ENCODE results near the gene ZNF519.
"Not testable (repeated sequence)": the region's sequence is repeated elsewhere in the genome, so short reads cannot be mapped to it uniquely, and the experiment has no call there.

The ZNF519 gene

DNA sequence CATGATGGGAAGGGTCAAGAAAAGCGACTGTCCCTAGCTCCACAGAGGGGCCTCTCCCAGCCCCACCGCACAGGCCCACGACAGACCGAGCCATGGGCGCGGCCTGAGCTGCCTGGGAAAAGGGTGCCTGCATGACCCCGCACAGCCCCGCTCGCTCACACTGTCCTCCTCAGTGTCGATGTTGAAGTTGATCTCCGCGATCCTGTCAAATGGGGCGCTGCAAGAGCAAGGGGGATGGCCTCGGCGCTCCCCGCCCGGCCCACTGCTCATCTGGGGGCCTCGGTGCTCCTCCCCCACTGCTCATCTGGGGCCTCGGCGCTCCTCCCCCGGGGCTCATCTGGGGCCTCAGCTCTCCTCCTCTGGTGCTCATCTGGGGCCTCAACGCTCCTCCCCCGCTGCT, 14.5 kb upstream of the ZNF519 start:
- DNase-seq, result not testable (repeated sequence)

DNA sequence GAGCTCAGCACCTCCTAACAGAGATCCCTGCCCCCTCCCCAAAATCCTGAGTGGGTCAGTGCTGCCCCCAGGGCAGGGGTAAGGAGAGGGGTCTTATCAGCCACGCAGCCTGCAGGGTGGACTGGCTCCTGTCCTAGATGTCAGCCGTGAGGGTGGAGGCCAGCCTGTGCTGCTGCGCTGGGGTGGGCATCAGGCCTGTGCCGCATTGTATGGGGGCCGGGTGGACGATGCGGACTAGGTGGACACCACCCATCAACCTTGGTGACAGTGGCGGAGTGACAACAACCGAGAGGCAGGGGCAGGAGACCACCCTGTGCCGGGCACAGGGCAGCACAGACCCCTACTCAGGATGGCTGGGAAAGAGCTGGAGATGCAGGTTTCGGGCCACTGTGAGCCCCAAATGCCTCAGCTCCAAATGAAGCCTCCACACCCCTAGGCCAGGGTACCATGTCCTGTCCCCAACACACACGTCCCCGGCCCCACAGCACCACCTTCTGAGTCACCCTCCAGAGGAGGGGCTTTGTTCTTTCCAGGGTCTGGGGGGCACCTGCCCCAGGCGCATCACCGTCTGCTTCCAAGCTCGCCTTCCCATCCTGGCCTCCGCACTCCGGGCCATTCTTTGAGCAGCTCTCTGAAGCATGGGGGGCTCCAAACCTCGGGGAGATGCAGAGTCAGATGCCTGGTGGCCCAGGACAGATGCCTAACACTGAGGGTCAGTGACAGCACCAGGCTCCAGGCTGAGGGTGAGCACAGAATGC, 13.5 kb upstream of the ZNF519 start:
- DNase-seq, result not testable (repeated sequence)

DNA sequence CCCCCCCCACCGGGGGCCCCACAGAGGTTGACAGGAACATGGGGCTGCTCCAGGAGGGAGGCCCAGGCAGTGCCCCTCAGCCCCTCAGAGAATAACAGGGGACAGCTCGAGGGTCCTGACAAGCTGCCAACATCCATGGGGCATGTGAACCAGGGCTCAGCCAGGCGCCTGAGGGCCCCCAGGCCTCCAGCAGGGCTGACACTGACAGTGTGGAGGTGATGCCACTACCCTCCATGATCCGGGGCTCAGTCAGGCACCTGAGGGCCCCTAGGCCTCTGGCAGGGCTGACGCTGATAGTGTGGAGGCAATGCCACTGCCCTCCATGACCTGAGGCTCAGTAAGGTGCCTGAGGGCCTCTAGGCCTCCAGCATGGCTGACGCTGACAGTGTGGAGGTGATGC, 12.8 kb upstream of the ZNF519 start:
- DNase-seq, result not testable (repeated sequence)

DNA sequence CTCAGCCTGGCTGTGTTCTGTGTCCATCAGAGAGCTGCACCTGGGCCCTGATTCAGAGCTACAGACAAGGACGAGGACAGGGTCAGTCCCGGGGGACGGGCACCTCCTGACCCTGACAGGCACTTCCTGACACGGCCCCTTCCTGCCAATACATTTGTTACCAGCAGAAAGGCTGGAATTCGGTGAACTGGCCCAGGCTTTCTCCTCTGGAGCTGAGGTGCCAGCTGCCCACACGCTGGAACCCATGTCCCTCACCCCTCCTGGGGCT, 12.3 kb upstream of the ZNF519 start:
- DNase-seq, result no peak

DNA sequence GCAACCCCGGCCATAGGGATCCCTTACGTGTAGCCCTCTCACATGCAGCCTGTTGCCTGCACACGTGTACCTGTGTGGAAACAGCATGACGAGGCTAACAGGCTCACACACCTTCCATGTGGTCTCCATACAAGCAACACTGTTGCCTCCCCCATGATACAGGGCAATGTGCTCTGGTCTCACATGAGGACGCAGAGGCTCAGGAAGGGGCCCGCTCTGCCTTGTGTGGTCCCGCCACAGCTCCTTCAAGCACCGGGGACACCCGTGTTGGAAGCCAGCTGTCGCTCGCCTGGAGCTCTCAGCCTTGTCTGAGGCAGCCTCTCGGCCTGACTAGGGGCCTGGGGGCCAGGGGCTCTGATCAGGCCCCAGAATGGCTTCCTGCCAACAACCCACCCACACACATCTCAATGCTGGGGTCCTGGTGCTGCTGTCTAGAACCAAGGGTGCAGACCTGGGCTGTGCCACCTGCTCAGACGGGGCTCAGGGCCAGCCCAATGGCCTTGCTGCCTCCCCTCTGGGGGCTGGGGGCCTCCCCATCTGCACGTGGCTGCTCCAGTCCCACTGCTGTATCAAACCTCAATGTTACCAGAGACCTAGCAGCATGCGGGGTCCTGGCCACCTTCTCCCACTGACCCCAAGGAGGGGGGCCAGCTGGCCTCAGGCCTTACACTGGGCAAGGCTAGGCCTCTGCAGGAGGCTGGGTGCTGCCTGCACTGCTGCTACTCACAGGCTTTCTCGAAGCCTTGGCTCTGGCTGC, 11.8 kb upstream of the ZNF519 start:
- not testable (repeated sequence) for DNase-seq

DNA sequence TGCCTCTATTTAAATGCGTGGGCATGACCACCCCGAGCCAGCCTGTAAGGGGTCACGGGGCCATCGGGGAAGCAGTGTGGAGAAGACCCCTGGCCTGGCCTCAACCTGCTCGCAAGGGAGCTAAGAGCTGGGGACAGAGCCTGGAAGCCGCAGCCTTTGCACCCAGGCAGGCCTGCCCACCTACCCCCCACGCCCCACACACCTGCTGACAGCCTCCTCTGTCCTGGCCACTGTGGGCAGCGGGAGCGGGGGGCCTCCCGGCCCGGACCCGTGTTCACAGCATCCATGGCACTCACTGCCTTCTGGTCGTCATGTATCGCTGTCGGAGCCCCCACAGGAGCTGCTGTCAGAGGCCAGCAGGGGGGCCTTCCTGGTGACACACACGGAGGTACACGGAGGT, 11.2 kb upstream of the ZNF519 start:
- DNase-seq, result not testable (repeated sequence)

DNA sequence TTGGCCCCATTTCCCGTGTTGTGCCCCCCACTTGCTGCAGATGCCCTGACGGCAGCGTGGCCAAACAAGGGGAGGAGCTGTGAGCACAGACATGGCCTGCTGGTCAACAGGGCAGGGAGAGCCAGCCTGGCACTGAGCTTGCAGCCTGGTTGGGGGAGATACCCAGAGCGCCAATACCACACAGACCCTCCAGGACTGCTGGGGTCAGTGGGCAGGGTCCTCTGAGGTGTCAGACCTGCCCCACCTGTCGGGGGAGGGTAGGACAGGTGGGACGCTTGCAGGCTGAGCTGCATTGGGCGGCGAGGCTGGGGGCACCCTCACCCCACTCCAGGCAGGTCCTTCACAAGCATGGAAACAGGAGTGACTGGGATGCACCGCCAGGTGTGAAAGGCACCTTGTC, 9.9 kb upstream of the ZNF519 start:
- DNase-seq, result not testable (repeated sequence)

DNA sequence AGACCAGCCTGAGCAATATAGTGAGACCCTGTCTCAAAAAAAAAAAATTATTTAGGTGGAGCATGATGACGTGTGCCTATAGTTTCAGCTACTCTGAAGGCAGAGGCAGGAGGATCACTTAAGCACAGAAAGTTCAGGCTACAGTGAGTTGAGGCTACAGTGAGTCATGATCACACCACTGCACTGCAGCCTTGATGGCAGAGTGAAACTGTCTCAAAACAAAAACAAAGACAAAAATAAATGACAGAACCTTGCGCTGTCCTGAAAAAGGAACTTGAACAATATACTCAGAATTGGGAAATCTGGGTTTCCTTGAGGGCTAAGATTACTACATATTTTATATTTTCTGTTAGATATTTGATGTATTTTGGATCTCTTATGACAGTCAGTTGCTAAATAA, 7.3 kb upstream of the ZNF519 start:
- not testable (repeated sequence) for DNase-seq

DNA sequence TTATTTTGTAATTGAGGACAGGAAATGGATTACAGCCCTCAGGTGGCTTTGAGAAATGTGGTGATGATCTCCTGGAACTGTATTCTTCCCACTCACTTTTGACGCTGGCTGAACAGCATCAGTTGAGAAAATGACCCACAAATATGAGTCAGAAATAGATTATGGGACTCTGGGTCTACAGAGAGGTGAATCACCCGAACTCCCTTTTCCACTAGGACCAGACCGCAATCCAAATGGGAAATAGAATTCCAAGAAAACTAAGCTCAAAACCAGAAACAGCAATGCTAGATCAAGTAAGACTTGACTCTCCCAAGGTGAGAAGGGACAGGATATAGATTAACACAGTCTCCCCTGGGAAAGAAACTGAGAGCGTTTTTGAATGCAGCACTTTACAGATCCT, 5.7 kb upstream of the ZNF519 start:
- not testable (repeated sequence) for DNase-seq

DNA sequence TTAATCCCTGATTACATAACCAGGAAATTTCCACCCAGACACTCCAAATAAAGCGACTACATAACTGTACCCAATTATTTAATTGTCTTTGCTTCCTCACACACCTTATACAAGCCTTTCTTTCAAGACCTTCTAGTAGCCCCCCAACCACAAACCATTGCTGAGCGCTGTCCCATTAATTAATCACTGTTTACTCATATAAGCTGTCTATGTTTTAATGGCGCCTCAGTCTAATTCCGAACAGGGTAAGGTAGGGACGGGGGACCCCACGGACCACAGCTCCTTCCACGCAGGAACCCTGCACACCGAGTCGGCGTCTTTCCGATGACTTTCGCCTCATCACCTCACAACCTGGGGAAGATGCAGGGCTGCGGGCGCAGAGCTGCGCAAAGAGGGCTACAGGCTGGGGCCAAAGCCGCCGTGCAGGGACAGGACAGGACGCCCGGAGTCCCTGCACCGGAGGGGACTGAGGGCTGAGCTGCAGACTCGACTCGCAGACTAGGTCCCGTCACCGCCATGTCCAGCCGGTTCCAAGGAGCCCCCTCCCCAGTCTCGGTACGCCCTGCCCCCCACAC, 452 bp downstream of the ZNF519 start:
- DNase-seq, result not testable (repeated sequence)

DNA sequence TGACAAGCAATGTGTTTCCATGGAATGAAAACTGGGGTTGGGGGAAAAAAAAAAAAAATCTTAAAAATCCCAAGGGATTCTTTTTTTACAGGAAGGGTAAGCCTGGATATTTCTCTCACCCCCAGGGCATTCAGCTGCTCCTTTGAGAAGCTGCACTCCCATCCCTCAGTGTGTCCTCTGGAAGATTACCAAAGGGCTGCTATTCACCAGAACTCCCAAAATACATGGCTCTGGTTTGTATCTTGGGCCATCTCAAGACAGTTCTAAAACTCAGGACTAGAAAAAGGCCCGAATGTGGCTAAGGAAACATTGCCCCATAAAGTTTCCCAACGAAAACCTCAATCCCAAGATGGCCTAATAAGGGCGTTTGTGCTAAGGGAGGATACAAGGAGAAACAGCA, 1.4 kb downstream of the ZNF519 start:
- not testable (repeated sequence) for DNase-seq

DNA sequence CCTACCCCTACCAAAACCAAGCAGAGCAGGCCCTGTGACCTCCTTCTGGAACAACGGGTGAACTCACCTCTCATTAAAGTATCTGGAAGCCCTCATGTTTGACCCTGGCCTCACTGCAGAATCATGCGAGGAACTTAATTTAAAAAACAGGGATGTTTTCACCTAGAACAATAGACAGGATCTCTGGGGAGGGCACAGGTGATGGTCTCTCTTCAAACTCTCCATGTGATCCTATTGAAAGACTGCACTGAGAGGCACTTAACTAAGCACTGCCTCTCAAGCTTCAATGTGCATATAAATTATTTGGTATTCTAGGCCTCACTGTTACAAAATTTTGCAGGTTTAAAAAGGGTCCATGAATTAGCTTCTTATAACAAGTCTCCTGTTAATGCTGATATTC, 7.5 kb downstream of the ZNF519 start:
- no peak for DNase-seq

DNA sequence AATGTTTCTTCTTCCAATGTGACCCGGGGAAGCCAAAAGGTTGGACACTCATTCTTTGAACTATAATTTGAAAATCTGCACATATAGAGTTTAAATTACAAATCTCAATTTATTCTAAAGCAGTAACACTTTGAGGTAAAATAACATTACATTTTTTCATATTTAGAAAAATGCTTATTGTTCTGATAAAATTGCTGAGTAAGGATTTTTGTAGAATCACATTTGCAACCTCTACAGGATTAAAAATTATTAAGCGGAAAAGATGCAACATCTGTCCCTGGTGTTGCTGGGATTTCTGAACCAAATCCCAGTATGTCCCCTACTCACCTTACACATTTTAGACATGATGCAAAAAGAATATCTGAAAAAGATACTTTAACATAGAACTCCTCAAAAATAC, 10.1 kb downstream of the ZNF519 start:
- DNase-seq, result no peak

DNA sequence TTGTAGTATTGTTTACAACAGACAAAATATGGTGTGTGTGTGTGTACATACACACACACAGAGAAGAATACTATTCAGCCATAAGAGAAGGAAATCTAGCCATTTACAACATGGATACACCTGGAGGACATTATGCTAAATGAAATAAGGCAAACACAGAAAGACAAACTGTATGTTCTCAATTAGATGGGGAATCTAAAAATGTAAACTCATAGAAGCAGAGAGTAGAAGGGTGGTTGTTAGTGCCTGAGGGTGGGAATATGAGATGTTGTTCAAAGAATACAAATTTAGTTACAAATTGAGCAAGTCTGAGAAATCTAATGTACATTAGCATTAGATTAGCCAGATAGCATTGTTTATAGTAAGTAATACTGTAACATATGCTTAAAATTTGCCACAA, 11.3 kb downstream of the ZNF519 start:
- DNase-seq, result no peak

DNA sequence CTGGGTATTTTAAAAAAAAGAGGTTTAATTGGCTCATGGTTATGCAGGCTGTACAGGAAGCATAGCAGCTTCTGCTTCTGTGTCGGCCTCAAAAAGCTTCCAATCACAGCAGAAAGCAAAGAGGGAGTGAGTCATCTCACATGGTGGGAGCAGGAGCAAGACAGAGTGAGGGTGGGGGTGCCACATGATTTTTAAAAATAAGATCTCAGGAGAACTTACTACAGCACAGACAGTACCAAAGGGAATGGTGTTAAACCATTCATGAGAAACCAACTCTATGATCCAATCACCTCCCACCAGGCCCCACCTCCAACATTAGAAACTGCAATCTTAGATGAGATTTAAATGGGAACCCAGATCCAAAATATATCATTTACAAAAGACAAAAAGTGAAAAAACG, 14.6 kb downstream of the ZNF519 start:
- DNase-seq, result no peak

DNA sequence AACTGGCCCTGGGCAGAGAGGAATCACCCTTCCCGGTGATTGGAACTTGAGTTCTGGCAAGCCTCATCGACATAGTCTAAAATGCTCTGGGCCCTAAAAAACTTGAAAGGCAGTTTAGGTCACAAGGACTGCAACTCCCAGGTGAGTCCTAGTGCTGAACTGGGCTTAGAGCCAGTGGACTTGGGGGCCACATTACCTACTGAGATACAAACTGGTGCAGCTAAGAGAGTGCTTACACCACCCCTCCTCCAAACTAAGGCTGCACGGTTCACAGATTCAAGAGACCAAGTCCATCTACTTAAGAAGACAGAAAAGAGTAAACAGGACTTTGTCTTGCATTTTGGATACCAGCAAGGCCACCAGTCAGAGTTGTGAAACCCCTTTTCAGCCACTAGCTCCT, 25.3 kb downstream of the ZNF519 start:
- no peak for DNase-seq

DNA sequence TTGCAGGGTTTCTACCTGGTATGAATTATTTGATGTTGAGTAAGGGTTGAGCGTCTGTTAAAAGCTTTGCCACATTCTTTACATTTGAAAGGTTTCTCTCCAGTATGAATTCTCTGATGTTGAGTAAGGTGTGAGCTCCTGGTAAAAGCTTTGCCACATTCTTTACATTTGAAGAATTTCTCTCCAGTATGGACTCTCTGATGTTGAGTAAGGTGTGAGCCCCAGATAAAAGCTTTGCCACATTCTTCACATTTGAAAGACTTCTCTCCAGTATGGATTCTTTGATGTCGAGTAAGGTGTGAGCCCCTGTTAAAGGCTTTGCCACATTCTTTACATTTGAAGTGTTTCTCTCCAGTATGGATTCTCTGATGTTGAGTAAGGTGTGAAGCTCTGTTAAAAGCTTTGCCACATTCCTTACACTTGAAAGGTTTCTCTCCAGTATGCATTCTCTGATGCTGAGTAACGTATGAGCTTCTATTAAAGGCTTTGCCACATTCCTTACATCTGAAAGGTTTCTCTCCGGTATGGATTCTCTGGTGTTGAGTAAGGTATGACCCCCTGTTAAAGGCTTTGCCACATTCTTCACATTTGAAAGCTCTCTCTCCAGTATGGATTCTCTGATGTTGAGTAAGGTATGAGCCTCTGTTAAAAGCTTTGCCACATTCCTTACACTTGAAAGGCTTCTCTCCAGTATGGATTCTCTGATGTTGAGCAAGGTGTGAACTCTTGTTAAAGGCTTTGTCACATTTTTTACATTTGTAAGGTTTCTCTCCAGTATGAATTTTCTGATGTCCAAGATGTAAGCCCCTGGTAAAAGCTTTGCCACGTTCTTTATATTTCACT, 27.1 kb downstream of the ZNF519 start:
- DNase-seq, result no peak

DNA sequence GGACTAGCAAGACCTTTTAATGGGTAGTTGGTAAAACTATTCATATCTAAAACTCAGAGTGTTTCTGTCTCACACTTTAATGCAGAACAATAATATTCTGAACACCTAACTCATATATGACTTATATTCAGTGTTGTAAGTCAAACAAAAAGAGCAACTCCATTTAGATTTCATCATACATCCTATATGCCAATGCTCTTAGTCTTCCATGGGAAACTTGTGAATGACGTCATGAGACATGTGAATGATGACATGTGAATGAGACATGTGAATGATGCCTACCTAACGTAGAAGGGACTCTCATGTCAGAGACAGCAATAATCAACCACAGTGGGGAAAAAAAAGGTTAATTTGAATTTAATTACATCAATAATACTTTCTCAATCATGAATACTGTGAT, 28.0 kb downstream of the ZNF519 start:
- DNase-seq, result no peak

DNA sequence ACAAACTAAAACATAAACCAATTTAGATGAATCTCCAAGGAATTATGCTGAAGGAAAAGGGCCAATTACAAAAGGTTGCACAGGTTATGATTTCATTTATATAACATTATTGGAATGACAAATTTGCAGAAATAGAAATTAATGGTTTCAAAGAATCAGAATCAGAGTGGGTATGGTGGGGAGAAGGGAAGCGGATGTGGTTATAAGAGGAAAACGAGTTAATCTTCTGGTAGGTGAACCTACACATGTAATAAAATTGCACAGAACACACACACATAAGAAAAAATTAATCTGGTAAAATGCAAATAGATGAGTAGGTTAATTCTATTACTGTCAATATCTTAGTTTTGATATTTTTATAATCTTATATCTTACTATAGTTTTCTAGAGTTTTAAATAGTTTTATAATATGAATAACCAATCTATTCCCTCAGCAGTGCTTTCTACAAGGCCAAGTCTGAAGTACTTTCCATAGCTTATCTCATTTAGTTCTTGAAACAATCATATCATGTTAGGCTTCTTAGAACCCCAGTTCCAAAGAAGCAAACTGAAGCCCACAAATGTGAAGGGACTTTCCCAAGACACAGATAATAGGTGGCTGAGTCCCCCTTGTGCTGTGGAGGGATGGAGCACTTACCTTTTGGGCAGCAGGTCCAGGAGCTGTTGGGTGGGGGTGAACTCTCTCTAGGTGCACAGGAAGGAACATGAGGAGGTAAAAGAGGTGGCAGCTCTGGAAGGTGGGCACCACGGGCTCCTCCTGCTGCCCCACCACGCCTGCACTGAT, 31.5 kb downstream of the ZNF519 start:
- DNase-seq, result no peak

DNA sequence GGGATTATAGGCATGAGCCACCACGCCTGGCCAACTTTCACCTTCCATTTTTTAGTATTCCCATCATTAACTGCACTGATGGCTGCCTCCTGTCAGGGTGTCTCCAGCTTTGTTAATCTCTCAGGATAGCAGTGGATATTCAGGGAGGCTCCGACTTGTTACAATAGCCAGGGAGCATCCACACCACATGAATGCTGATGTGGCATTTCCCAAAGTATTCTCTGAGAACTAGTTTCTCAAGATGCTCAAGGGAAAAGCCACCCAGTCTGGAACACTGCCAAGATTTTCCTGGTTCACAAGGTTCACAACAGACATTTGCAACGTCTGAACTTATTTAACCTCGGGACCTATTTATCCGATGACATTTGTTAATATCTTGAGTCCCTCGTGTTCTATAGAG, 33.8 kb downstream of the ZNF519 start:
- no peak for DNase-seq

DNA sequence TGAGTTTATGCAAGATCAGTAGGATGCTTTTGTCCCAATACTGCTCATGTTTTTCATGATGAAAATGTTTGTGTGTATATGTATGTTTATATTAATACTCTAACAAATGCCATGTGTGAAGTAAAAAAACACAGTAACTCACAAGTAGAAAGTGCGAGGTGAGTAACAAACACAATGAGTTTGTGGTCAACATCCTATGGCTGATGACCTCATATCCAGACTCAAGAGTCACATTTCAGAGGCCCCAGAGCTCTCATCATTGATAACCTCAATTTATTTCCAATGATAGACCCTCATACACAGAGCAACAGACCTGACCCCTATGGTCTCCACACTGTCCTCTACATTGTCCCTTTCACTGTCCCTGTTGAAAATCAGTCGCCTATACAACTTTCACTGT, 34.5 kb downstream of the ZNF519 start:
- no peak for DNase-seq

DNA sequence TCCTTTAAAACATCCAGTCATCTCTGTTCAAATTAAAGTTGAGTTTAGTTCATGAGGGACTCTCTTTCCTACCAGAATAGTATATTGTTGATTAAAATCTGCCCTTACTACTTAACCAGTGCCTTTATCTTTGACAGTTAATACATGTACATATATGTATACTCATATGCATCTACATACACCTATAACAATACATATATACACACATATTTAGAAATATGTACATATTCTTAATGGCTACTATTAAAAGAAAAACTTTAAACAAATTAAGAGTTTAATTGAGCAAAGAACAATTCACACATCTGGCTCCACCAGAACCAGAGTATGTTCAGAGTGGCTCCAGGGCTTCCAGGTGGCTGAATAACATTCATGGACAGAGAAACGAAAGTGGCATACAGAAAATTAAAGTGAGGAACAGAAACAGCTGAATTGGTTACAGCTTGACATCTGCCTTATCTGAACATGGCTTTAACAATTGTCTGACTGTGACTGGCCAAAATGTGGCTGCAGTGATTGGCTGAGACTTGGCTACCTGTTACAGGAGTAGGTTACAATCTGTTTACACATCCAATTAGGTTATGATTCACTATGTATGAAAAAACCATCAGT, 38.8 kb downstream of the ZNF519 start:
- no peak for DNase-seq
